Astrocyte of the spinal cord (primary cell): ENCODE measurements around the gene MPV17L2.

Source experiments
- DNase-seq: peaks from one replicate; pipeline ENCODE4 v3.0.0; 2011; ENCODE audit warnings: low read depth, low spot score
- H3K4me3 ChIP-seq: 2 replicates; pipeline ENCODE4 v1.5.1; 2011; ENCODE audit warnings: low read depth, mild to moderate bottlenecking, low read length, moderate library complexity
- in situ Hi-C: cut with HindIII; loops from 2 replicates; pipeline ENCODE4 v1.10.0; 2017; ENCODE audit warnings: low sequenced_read_pairs
- TF ChIP-seq, protein P1 (sequence below): IDR thresholded peaks from 2 replicates; pipeline ENCODE4 v1.5.1; 2012; ENCODE audit warnings: low read depth, mild to moderate bottlenecking, low read length, inconsistent platforms

Gene MPV17L2

DNA sequence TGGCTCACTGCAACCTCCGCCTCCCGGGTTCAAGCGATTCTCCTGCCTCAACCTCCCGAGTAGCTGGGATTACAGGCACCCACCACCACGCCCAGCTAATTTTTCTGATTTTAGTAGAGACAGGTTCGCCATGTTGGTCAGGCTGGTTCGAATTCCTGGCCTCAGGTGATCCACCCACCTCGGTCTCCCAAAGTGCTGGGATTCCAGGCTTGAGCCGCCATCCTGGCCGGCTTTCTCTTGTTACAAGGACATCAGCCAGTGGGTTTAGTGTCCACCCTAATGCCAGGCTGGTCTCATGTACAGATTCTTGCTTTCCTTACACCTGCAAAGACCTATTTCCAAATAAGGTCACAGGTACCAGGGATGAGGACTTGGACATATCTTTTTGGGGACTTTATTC is 33.2 kb upstream of the MPV17L2 start:
- in situ Hi-C loops, result no loop called here
- no peak overlapping the region for H3K4me3 ChIP-seq

DNA sequence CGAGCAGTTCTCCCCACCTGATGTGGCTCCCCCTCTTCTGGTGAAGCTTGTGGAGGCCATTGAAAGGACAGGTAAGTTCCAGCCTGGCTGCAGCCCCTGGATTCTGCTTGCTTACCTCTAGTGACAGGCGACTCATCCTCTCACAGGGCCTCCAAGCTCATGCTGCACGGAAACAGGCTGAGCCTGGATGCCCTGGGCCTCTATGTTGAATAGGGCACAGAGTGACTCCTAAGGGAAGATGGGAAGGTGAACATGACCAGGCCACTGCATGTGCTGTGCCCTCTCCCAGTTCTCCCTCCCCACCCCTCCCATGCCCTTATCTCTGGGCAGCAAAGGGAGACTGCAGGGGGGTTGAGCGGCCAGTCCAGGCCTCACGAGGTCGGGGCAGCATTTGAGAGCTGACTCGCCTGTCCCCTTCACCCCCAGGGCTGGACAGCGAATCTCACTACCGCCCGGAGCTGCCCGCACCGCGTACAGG is 32.5 kb upstream of the MPV17L2 start:
- in situ Hi-C loops, result no loop called here
- no peak overlapping the region for H3K4me3 ChIP-seq
- TF ChIP-seq, protein P1, sequence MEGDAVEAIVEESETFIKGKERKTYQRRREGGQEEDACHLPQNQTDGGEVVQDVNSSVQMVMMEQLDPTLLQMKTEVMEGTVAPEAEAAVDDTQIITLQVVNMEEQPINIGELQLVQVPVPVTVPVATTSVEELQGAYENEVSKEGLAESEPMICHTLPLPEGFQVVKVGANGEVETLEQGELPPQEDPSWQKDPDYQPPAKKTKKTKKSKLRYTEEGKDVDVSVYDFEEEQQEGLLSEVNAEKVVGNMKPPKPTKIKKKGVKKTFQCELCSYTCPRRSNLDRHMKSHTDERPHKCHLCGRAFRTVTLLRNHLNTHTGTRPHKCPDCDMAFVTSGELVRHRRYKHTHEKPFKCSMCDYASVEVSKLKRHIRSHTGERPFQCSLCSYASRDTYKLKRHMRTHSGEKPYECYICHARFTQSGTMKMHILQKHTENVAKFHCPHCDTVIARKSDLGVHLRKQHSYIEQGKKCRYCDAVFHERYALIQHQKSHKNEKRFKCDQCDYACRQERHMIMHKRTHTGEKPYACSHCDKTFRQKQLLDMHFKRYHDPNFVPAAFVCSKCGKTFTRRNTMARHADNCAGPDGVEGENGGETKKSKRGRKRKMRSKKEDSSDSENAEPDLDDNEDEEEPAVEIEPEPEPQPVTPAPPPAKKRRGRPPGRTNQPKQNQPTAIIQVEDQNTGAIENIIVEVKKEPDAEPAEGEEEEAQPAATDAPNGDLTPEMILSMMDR, result no peak
- no peak for DNase-seq

More for the DNA sequence above, 33.2 kb upstream of the MPV17L2 start:
- DNase-seq, result no peak
- TF ChIP-seq, protein P1, result no peak

DNA sequence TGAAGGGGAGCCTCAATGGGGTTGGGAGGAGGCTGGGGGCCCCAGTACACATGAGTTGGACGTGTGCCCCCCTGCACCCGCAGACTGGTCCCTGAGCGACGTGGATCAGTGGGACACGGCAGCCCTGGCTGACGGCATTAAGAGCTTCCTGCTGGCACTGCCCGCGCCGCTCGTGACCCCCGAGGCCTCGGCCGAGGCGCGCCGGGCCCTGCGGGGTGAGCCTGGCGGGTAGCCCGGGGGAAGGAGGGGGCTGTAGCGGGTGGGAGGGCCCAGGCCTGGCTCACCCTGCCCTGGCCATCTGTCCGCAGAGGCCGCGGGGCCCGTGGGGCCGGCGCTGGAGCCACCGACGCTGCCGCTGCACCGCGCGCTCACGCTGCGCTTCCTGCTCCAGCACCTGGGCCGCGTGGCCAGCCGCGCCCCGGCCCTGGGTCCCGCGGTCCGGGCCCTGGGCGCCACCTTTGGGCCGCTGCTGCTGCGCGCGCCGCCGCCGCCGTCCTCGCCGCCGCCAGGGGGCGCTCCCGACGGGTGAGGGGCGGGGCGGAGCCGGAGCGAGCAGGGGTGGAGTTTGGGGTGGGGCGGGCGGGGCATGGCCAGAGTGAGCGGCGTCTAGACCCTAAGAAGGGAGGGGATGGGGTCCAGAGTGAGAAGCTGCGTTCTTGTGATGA is 31.9 kb upstream of the MPV17L2 start:
- DNase-seq, result peak; percentile 32
- no peak overlapping the region for H3K4me3 ChIP-seq
- in situ Hi-C loops, result no loop called here

DNA sequence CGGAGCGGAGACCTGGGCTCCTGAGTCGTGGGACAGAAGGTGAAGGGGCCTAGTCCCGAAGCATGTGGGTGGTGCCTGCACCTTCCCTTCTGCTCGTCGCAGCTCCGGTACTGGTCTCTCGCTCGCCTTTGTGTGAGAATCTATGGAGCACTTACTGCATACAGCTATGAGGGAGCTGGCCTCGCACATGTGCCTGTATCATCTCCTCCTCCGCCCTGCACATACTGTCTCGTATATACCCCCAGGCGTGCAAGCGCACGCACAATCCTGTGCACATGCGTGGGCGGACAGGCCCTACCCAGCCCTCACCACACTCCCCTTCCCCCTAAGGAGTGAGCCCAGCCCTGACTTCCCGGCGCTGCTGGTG is 31.4 kb upstream of the MPV17L2 start:
- in situ Hi-C loops, result no loop called here
- TF ChIP-seq, protein P1, result no peak
- no peak overlapping the region for H3K4me3 ChIP-seq
- DNase-seq, result no peak

More for the DNA sequence above, 31.9 kb upstream of the MPV17L2 start:
- TF ChIP-seq, protein P1, result peak; percentile 52

- in situ Hi-C loops, result no loop called here
- TF ChIP-seq, protein P1, result no peak
- H3K4me3 ChIP-seq, result no peak overlapping the region
- no peak for DNase-seq
Observed at GRCh38 chr19:18164072-18164471, 28.9 kb upstream of the MPV17L2 start.

DNA sequence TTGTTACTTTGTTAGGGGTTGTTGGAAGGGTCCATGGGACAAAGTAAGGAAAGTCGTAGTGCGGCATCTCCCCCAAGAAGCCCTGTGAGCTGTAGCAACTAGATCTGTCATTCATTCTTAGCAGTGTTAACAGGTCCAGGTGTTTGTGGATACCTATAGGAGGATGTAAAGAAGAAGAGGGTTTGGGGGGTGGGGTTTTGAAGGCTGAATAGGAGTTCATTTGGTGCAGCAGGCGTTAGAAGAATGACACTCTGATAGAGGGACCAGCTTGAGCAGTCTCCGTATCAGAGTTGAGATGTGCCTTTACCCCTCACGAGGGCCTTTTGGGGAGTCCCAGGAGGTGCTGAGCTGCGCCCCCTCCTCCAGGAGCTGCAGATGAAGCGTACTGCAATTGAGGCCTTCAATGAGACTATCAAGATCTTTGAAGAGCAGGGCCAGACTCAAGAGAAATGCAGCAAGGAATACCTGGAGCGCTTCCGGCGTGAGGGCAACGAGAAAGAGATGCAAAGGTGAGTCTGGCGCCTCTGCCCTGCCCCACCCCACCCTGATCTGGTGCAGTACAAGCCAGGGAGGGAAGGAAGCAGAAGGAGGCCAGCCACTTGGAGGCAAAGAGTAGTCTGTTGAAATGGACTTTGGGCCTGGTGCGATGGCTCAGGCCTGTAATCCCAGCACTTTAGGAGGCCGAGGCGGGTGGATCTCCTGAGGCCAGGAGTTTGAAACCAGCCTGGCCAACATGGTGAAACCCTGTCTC is 27.0 kb upstream of the MPV17L2 start:
- H3K4me3 ChIP-seq, result no peak overlapping the region
- DNase-seq, result no peak
- in situ Hi-C loops, result no loop called here
- TF ChIP-seq, protein P1, result no peak
